ENCODE measurements around the gene U2AF1L4.
A peak's percentile ranks its signal among the peaks of the same experiment; 100 is the strongest.

U2AF1L4 gene

GRCh38 chr19:35754370-35755130 is 9.3 kb upstream of the U2AF1L4 start:
- TF ChIP-seq CTCF (IDR thresholded peaks at IDR 0.05; ENCODE audit: low read depth, low read length), result no peak
- DNase-seq (ENCODE audit: extremely low read depth, low read depth), result no peak

- no peak for TF ChIP-seq CTCF (IDR thresholded peaks at IDR 0.05; ENCODE audit: low read depth, low read length)
- DNase-seq (ENCODE audit: extremely low read depth, low read depth), result no peak
Measured at GRCh38 chr19:35753634-35754369, 8.6 kb upstream of the U2AF1L4 start.

- no peak for TF ChIP-seq CTCF (IDR thresholded peaks at IDR 0.05; ENCODE audit: low read depth, low read length)
- no peak for DNase-seq (ENCODE audit: extremely low read depth, low read depth)
Measured at GRCh38 chr19:35752746-35753350, 7.6 kb upstream of the U2AF1L4 start.

- no peak for DNase-seq (ENCODE audit: extremely low read depth, low read depth)
- no peak for TF ChIP-seq CTCF (IDR thresholded peaks at IDR 0.05; ENCODE audit: low read depth, low read length)
Measured at GRCh38 chr19:35751839-35752745, 6.9 kb upstream of the U2AF1L4 start.

- DNase-seq (ENCODE audit: extremely low read depth, low read depth), result no peak
- TF ChIP-seq CTCF (IDR thresholded peaks at IDR 0.05; ENCODE audit: low read depth, low read length), result no peak
Measured at GRCh38 chr19:35750167-35750566, 4.9 kb upstream of the U2AF1L4 start.

- peak; percentile 99 for DNase-seq (ENCODE audit: extremely low read depth, low read depth)
- no peak for TF ChIP-seq CTCF (IDR thresholded peaks at IDR 0.05; ENCODE audit: low read depth, low read length)
Measured at GRCh38 chr19:35748106-35749020, 3.1 kb upstream of the U2AF1L4 start, which contains the start of gene LIN37. LIN37 (plus strand) TSS chr19:35748576; CDS start chr19:35748725, 149 bp downstream.

Measured in AG09319 (cell line).